Endothelial cell of umbilical vein (primary cell): ENCODE data around the gene MAG. TPM values are rescaled to one million over a fixed set of nuclear protein-coding genes. Genes with fewer than 3 reads are reported as not detected.

Experiments
- BruUV-seq: library from RNA; stranded (reverse); fragments of 400-500 nt; replicated peaks from 2 replicates; lab custom pipeline; 2021; lab: Mats Ljungman, UMichigan
- CTCF ChIA-PET: fragments of 300-600, 350-600 bp; sonication (Branson Sonifier 250); formaldehyde crosslinking; loops from one replicate; lab custom pipeline; 2021; ENCODE audit warnings: antibody characterized with exemption, inconsistent platforms; lab: Charles Lee
- POLR2A ChIA-PET: fragments of 300-600, 350-600 bp; sonication (Branson Sonifier 250); formaldehyde crosslinking; loops from one replicate; lab custom pipeline; 2021; ENCODE audit warnings: antibody characterized with exemption, inconsistent platforms; lab: Charles Lee
- DNase-seq: peaks from one replicate; pipeline ENCODE4 v3.0.0-alpha.2; 2011; ENCODE audit warnings: low read depth, low spot score
- FAIRE-seq: peaks from 2 replicates; lab custom pipeline; 2011; peaks lifted over from hg19 to GRCh38; lab: Jason Lieb, UNC
- H2AFZ ChIP-seq: 2 replicates; pipeline ENCODE4 v1.6.0; 2012; ENCODE audit warnings: low read depth, low read length, control low read depth, inconsistent platforms
- H3K27ac ChIP-seq: 2 replicates; pipeline ENCODE4 v1.5.1; 2011; ENCODE audit warnings: low read depth, mild to moderate bottlenecking, control low read depth, low read length, moderate library complexity; ENCODE audit not compliant: insufficient read depth
- H3K27me3 ChIP-seq, 2 experiments: 2 replicates each; pipeline versions ENCODE4 v1.6.0 to v1.6.1; 2011; ENCODE audit warnings: low read length in 2 of 2, mixed read lengths in 1 of 2; ENCODE audit not compliant: control insufficient read depth in 2 of 2, insufficient read depth in 2 of 2
- H3K36me3 ChIP-seq, 2 experiments: 2 replicates in 1 of 2; 3 replicates in 1 of 2; pipeline ENCODE4 v1.5.1; 2011; ENCODE audit warnings: low read length in 2 of 2, mild to moderate bottlenecking in 1 of 2, moderate library complexity in 1 of 2; ENCODE audit not compliant: control insufficient read depth in 2 of 2, insufficient read depth in 2 of 2; ENCODE audit errors: extremely low read depth in 1 of 2
- H3K4me1 ChIP-seq: 3 replicates; pipeline ENCODE4 v1.5.1; 2011; ENCODE audit warnings: mild to moderate bottlenecking, low read length; ENCODE audit not compliant: control insufficient read depth, insufficient read depth; ENCODE audit errors: extremely low read depth
- H3K4me2 ChIP-seq: 2 replicates; pipeline ENCODE4 v1.6.1; 2011; ENCODE audit warnings: low read length, control low read depth, mixed read lengths; ENCODE audit not compliant: insufficient read depth
- H3K4me3 ChIP-seq, 3 experiments: fragments of 200-600 bp in 1 of 3; sonication (generic), shearing (Covaris generic) in 1 of 3; replicated peaks in 1 of 3; 2 replicates each; pipeline ENCODE4 v1.5.1; 2011 to 2016; ENCODE audit warnings: control low read depth in 3 of 3, low read length in 3 of 3, mild to moderate bottlenecking in 2 of 3, inconsistent platforms in 1 of 3, low read depth in 1 of 3, moderate library complexity in 1 of 3; ENCODE audit not compliant: insufficient read depth in 1 of 3
- H3K79me2 ChIP-seq: 2 replicates; pipeline ENCODE4 v1.6.0; 2012; ENCODE audit warnings: low read length, inconsistent platforms; ENCODE audit not compliant: control insufficient read depth, insufficient read depth
- H3K9ac ChIP-seq: replicated peaks from 2 replicates; pipeline ENCODE3; 2011; ENCODE audit warnings: low read length, control low read depth; ENCODE audit not compliant: insufficient read depth; ENCODE audit errors: extremely low read depth
- H3K9me1 ChIP-seq: replicated peaks from 3 replicates; pipeline ENCODE4 v1.6.0; 2011; ENCODE audit warnings: mild to moderate bottlenecking, low read length; ENCODE audit not compliant: control insufficient read depth, insufficient read depth; ENCODE audit errors: extremely low read depth
- H3K9me3 ChIP-seq: replicated peaks from 2 replicates; pipeline ENCODE4 v1.5.1; 2012; ENCODE audit warnings: low read length, inconsistent platforms; ENCODE audit not compliant: control insufficient read depth, insufficient read depth
- H4K20me1 ChIP-seq: replicated peaks from 2 replicates; pipeline ENCODE3; 2011; ENCODE audit warnings: mild to moderate bottlenecking, low read length; ENCODE audit not compliant: control insufficient read depth, insufficient read depth; ENCODE audit errors: extremely low read depth
- CTCF ChIP-seq, 2 donors: IDR thresholded peaks; 1 replicate in 1 of 2; 2 replicates in 1 of 2; pipeline ENCODE4 v1.5.1; 2011; ENCODE audit warnings: low read length in 2 of 2, mild to moderate bottlenecking in 2 of 2, moderate library complexity in 2 of 2, control low read depth in 1 of 2, inconsistent platforms in 1 of 2, low read depth in 1 of 2; ENCODE audit not compliant: insufficient read depth in 1 of 2; ENCODE audit errors: extremely low read depth in 1 of 2
- FOS ChIP-seq: IDR thresholded peaks from 2 replicates; pipeline ENCODE4 v1.6.1; 2011; ENCODE audit warnings: mild to moderate bottlenecking, low read length, moderate library complexity, borderline replicate concordance; ENCODE audit not compliant: insufficient read depth
- JUN ChIP-seq: IDR thresholded peaks from 2 replicates; pipeline ENCODE4 v1.6.1; 2011; ENCODE audit warnings: borderline replicate concordance, low read depth; ENCODE audit not compliant: insufficient read length, insufficient read depth
- MYC ChIP-seq: IDR thresholded peaks from one replicate; pipeline ENCODE4 v1.6.1; 2011; ENCODE audit warnings: mild to moderate bottlenecking, low read depth, low read length
- POLR2A ChIP-seq: IDR thresholded peaks from 2 replicates; pipeline ENCODE4 v1.6.1; 2012; ENCODE audit warnings: low read depth, mild to moderate bottlenecking, control low read depth, low read length
- dilution Hi-C: fragments of 300-500 bp; cut with MboI; formaldehyde crosslinking; loops from one replicate; pipeline ENCODE4 v1.15.0; 2019; ENCODE audit warnings: low sequenced_read_pairs; ENCODE audit not compliant: extremely low pct_ligation_motif_present
- intact Hi-C: fragments of 100-400 bp; cut with micrococcal nuclease; formaldehyde crosslinking; loops from one replicate; pipeline ENCODE4 v1.10.0; 2022
- polyA plus RNA-seq, 4 experiments: library from polyadenylated mRNA; depleted of rRNA in 3 of 4; stranded (reverse) in 3 of 4; unstranded in 1 of 4; fragments of >200 nt; gene quantifications; 2 replicates each; pipeline versions ENCODE4 v1.2.1 to v1.2.3, GENCODE V29; 2011 to 2012; ENCODE audit warnings: missing spikeins in 1 of 4
- total RNA-seq: library from RNA; stranded (reverse); gene quantifications from 2 replicates; pipeline ENCODE4 v1.2.3, GENCODE V29; 2021

MAG gene
- total and polyA plus RNA-seq, 2 donors (not counting 3 experiments of a cell fraction or from before 2014, with no cell fraction given): not detected

GRCh38 chr19:35297515-35297848 is 5.5 kb downstream of the MAG start:
- no peaks in the 10 kb centered on the region for H4K20me1 ChIP-seq
- intact Hi-C loops (no loop called here), dilution Hi-C loops (no loop called here)
- no peak overlapping the region for H3K9ac ChIP-seq
- no peaks in the 10 kb centered on the region for H3K27me3 ChIP-seq
- ChIA-PET POLR2A (no interaction called here), CTCF (no interaction called here)
- H3K4me3 ChIP-seq: no peak overlapping the region
- H3K36me3 ChIP-seq: no peaks in the 10 kb centered on the region
- H3K9me3 ChIP-seq: no peaks in the 10 kb centered on the region
- TF ChIP-seq FOS: no peak
- no peak overlapping the region for H2AFZ ChIP-seq
- H3K27ac ChIP-seq: no peak overlapping the region
- BruUV-seq: no TSS peak
- no peaks in the 10 kb centered on the region for H3K9me1 ChIP-seq
- H3K4me2 ChIP-seq: no peak overlapping the region
- DNase-seq: no peak
- FAIRE-seq: no peak
- H3K79me2 ChIP-seq: no peaks in the 10 kb centered on the region
- no peaks in the 10 kb centered on the region for H3K4me1 ChIP-seq

- H3K4me1 ChIP-seq: no peaks in the 10 kb centered on the region
- no peak overlapping the region for H3K9ac ChIP-seq
- dilution Hi-C loops: no loop called here
- ChIA-PET POLR2A (no interaction called here), CTCF (no interaction called here)
- H2AFZ ChIP-seq: no peak overlapping the region
- no peaks in the 10 kb centered on the region for H3K36me3 ChIP-seq
- no peak for FAIRE-seq
- no peak overlapping the region for H3K27ac ChIP-seq
- no peaks in the 10 kb centered on the region for H4K20me1 ChIP-seq
- no peak for DNase-seq
- H3K79me2 ChIP-seq: no peaks in the 10 kb centered on the region
- H3K27me3 ChIP-seq: no peaks in the 10 kb centered on the region
- H3K4me2 ChIP-seq: no peak overlapping the region
- TF ChIP-seq JUN (no peak), FOS (no peak), CTCF (IDR thresholded peaks at IDR 0.05; ENCODE audit: extremely low read depth in 1 of 2, insufficient read depth in 1 of 2, low read depth in 1 of 2, low read length in 2 of 2) (no peak), MYC (no peak), POLR2A (no peak)
- no TSS peak for BruUV-seq
- H3K4me3 ChIP-seq: no peak overlapping the region
- no peaks in the 10 kb centered on the region for H3K9me3 ChIP-seq
- H3K9me1 ChIP-seq: no peaks in the 10 kb centered on the region
- intact Hi-C loops: no loop called here
These were observed 6.0 kb downstream of the MAG start for GRCh38 chr19:35297922-35298321.
